ENCODE data around the gene ANXA10. TPM values are rescaled to one million over a fixed set of nuclear protein-coding genes. Genes with fewer than 3 reads are reported as not detected.

ANXA10 gene
- total RNA-seq, 1 experiment from 2014 or later, result not detected

DNA sequence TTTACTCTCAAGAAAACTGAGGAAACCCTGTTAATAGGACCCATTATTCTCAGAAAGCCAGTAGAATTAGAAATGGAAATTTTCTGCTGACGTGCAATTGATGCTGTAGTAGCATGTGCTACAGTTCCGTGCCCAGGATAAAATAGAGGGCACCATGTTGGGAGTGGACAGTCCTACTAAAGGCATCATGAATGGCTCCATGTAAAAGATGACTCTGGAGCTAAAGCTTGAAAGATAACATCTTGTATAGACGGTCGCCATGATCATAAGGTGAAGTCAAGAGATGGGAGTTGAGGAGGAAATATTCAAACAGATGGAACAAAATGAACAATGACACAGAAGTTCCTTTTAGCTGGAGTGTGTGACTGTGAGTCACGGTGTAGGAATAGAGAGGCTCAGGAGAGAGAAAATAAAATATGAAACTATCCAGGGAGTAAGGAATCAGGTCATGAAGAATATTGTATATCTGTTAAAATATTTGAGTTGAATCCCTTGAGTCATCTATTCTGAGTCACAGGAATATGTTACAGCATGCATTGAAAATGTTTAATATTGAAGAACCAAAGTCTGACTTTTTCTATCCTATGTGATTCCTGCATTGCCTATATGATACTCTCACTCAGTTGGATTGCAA lies 31.8 kb downstream of the ANXA10 start:
- Mint-ChIP-seq H3K27ac (no peak overlapping the region), H3K27me3 (ENCODE audit: low read depth) (no peaks in the 10 kb centered on the region), H3K9me3 (peaks cover 3% of the 10 kb centered on the region; the same call in 1 of the 2 replicates), H3K4me3 (no peak overlapping the region), H3K4me1 (peaks cover 5% of the 10 kb centered on the region), H3K36me3 (no peaks in the 10 kb centered on the region)
- DNase-seq (ENCODE audit: low spot score) (no peak), ATAC-seq (no peak)
- no peak for TF ChIP-seq TP53 (CRISPR knock-in tag; IDR thresholded peaks at IDR 0.05)
- TF ChIP-seq ZNF423 (CRISPR knock-in tag; IDR thresholded peaks at IDR 0.05), result no peak
- TF ChIP-seq CBFB (CRISPR knock-in tag; IDR thresholded peaks at IDR 0.05; ENCODE audit: low read depth), result no peak
- TF ChIP-seq KAT7 (CRISPR knock-in tag; IDR thresholded peaks at IDR 0.05; ENCODE audit: borderline replicate concordance), result no peak
- TF ChIP-seq, protein P1, sequence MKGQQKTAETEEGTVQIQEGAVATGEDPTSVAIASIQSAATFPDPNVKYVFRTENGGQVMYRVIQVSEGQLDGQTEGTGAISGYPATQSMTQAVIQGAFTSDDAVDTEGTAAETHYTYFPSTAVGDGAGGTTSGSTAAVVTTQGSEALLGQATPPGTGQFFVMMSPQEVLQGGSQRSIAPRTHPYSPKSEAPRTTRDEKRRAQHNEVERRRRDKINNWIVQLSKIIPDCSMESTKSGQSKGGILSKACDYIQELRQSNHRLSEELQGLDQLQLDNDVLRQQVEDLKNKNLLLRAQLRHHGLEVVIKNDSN (CRISPR knock-in tag; IDR thresholded peaks at IDR 0.05), result no peak
- TF ChIP-seq, protein P2, sequence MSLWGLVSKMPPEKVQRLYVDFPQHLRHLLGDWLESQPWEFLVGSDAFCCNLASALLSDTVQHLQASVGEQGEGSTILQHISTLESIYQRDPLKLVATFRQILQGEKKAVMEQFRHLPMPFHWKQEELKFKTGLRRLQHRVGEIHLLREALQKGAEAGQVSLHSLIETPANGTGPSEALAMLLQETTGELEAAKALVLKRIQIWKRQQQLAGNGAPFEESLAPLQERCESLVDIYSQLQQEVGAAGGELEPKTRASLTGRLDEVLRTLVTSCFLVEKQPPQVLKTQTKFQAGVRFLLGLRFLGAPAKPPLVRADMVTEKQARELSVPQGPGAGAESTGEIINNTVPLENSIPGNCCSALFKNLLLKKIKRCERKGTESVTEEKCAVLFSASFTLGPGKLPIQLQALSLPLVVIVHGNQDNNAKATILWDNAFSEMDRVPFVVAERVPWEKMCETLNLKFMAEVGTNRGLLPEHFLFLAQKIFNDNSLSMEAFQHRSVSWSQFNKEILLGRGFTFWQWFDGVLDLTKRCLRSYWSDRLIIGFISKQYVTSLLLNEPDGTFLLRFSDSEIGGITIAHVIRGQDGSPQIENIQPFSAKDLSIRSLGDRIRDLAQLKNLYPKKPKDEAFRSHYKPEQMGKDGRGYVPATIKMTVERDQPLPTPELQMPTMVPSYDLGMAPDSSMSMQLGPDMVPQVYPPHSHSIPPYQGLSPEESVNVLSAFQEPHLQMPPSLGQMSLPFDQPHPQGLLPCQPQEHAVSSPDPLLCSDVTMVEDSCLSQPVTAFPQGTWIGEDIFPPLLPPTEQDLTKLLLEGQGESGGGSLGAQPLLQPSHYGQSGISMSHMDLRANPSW (CRISPR knock-in tag; conservative IDR thresholded peaks at IDR 0.05; ENCODE audit: low read depth), result no peak
- TF ChIP-seq ETV6 (CRISPR knock-in tag; IDR thresholded peaks at IDR 0.05), result no peak
- no peak for TF ChIP-seq GABPB1 (CRISPR knock-in tag; IDR thresholded peaks at IDR 0.05)
- no peak for TF ChIP-seq HMGA2 (CRISPR knock-in tag; IDR thresholded peaks at IDR 0.05)
- TF ChIP-seq, protein P3, sequence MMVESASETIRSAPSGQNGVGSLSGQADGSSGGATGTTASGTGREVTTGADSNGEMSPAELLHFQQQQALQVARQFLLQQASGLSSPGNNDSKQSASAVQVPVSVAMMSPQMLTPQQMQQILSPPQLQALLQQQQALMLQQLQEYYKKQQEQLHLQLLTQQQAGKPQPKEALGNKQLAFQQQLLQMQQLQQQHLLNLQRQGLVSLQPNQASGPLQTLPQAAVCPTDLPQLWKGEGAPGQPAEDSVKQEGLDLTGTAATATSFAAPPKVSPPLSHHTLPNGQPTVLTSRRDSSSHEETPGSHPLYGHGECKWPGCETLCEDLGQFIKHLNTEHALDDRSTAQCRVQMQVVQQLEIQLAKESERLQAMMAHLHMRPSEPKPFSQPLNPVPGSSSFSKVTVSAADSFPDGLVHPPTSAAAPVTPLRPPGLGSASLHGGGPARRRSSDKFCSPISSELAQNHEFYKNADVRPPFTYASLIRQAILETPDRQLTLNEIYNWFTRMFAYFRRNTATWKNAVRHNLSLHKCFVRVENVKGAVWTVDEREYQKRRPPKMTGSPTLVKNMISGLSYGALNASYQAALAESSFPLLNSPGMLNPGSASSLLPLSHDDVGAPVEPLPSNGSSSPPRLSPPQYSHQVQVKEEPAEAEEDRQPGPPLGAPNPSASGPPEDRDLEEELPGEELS (CRISPR knock-in tag; IDR thresholded peaks at IDR 0.05), result no peak
- no peak for TF ChIP-seq CREM (CRISPR knock-in tag; IDR thresholded peaks at IDR 0.05)
- TF ChIP-seq ZNF263 (CRISPR knock-in tag; IDR thresholded peaks at IDR 0.05; ENCODE audit: low read depth), result no peak
- TF ChIP-seq, protein P4, sequence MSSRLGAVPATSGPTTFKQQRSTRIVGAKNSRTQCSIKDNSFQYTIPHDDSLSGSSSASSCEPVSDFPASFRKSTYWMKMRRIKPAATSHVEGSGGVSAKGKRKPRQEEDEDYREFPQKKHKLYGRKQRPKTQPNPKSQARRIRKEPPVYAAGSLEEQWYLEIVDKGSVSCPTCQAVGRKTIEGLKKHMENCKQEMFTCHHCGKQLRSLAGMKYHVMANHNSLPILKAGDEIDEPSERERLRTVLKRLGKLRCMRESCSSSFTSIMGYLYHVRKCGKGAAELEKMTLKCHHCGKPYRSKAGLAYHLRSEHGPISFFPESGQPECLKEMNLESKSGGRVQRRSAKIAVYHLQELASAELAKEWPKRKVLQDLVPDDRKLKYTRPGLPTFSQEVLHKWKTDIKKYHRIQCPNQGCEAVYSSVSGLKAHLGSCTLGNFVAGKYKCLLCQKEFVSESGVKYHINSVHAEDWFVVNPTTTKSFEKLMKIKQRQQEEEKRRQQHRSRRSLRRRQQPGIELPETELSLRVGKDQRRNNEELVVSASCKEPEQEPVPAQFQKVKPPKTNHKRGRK (CRISPR knock-in tag; IDR thresholded peaks at IDR 0.05; ENCODE audit: borderline replicate concordance), result no peak
- TF ChIP-seq RORB (CRISPR knock-in tag; IDR thresholded peaks at IDR 0.05), result no peak
- TF ChIP-seq JAZF1 (CRISPR knock-in tag; IDR thresholded peaks at IDR 0.05), result no peak
- ChIA-PET POLR2A (no interaction called here), CTCF (no interaction called here)

DNA sequence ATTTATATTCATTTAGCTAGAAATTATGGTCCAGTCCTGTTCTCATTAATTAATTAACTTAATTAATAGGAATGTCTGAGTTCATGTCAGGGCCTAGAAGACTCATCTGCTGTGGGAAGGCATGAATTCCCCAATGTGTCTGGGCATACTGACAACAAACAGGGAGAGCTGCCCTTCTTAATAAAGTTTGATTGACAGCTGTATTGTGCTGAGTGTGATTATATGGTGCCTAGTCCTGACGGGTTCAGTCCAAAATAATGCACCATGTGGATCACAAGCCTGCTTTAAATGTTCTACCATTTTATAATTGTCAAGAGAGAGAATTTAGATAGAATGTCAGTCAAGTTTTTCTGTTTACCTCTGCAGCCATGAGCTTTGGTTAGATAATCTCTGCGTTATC lies 34.6 kb downstream of the ANXA10 start:
- no peak overlapping the region for H3K27ac Mint-ChIP-seq
- no peaks in the 10 kb centered on the region for H3K36me3 Mint-ChIP-seq
- no peak for DNase-seq (ENCODE audit: low spot score)
- no peak overlapping the region for H3K4me3 Mint-ChIP-seq
- no peak for ATAC-seq
- ChIA-PET CTCF (no interaction called here), POLR2A (no interaction called here)
- H3K4me1 Mint-ChIP-seq, result peaks cover 5% of the 10 kb centered on the region
- peaks cover 3% of the 10 kb centered on the region; the same call in 1 of the 2 replicates for H3K9me3 Mint-ChIP-seq
- H3K27me3 Mint-ChIP-seq (ENCODE audit: low read depth), result no peaks in the 10 kb centered on the region
- TF ChIP-seq NR1H2 (CRISPR knock-in tag; IDR thresholded peaks at IDR 0.05) (no peak), NFE2L1 (CRISPR knock-in tag; IDR thresholded peaks at IDR 0.05) (no peak)
- TF ChIP-seq, protein P5, sequence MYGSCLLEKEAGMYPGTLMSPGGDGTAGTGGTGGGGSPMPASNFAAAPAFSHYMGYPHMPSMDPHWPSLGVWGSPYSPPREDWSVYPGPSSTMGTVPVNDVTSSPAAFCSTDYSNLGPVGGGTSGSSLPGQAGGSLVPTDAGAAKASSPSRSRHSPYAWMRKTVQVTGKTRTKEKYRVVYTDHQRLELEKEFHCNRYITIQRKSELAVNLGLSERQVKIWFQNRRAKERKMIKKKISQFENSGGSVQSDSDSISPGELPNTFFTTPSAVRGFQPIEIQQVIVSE (CRISPR knock-in tag; IDR thresholded peaks at IDR 0.05; ENCODE audit: borderline replicate concordance), result no peak

Measured in WTC11 (cell line).